OCI-LY7 (cell line): Measurements from ENCODE around the gene FSIP1.

Experiments
- EZH2phosphoT487 ChIP-seq: fragments of 200-600 bp; sonication (generic); IDR thresholded peaks from 2 replicates; pipeline ENCODE4 v1.6.1; 2018; ENCODE audit warnings: low read depth, borderline replicate concordance, mild to moderate bottlenecking, mixed run types, antibody characterized with exemption, low read length, moderate library complexity, mixed read lengths
- TF ChIP-seq, protein P1 (sequence below): fragments of 200-600 bp; sonication (generic); conservative IDR thresholded peaks from 2 replicates; pipeline ENCODE4 v1.5.1; 2014; ENCODE audit warnings: mild to moderate bottlenecking, antibody characterized with exemption, low read length, moderate library complexity, mixed read lengths

DNA sequence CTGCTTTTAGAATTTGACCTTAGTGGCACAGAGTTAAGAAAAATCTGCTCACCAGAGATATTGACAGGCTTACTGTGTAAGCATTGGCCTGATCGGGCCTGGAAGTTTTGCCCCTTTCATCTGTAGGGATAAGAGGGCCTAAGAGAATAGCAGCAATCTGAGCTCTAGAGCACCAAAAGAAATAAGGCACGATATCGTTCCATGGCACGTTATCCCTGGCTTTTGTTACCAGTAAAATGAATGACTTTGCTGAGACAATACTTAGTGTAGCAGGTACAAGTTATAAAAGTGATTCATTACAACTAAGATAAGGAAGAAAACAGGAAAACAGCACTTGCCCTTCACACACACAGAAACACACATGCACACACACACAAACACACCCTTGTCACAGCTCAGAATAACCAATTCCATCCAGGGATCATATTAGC lies 196.8 kb downstream of the FSIP1 start:
- TF ChIP-seq, protein P1, sequence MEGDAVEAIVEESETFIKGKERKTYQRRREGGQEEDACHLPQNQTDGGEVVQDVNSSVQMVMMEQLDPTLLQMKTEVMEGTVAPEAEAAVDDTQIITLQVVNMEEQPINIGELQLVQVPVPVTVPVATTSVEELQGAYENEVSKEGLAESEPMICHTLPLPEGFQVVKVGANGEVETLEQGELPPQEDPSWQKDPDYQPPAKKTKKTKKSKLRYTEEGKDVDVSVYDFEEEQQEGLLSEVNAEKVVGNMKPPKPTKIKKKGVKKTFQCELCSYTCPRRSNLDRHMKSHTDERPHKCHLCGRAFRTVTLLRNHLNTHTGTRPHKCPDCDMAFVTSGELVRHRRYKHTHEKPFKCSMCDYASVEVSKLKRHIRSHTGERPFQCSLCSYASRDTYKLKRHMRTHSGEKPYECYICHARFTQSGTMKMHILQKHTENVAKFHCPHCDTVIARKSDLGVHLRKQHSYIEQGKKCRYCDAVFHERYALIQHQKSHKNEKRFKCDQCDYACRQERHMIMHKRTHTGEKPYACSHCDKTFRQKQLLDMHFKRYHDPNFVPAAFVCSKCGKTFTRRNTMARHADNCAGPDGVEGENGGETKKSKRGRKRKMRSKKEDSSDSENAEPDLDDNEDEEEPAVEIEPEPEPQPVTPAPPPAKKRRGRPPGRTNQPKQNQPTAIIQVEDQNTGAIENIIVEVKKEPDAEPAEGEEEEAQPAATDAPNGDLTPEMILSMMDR, result no peak
- TF ChIP-seq EZH2phosphoT487, result no peak
